Calu3 (cell line): ENCODE data around the gene PLEKHA5. TPM values are rescaled to one million over a fixed set of nuclear protein-coding genes. Genes with fewer than 3 reads are reported as not detected.
A peak's percentile ranks its signal among the peaks of the same experiment; 100 is the strongest.
"Not testable (repeated sequence)": the region's sequence is repeated elsewhere in the genome, so short reads cannot be mapped to it uniquely, and the experiment has no call there.

Experiments used
- BruUV-seq: library from RNA; stranded (reverse); fragments of 400-500 nt; replicated peaks from 2 replicates; lab custom pipeline; 2021; lab: Mats Ljungman, UMichigan
- CTCF ChIA-PET: fragments of 300-600 bp; sonication (Branson Sonifier 250); formaldehyde crosslinking; loops from one replicate; lab custom pipeline; 2022; ENCODE audit warnings: antibody characterized with exemption; lab: Charles Lee
- DNase-seq: peaks from one replicate; pipeline ENCODE4 v3.0.0; 2022
- H3K27ac Mint-ChIP-seq: one replicate; pipeline ENCODE4 v1.8.0; 2022; ENCODE audit warnings: mixed read lengths; ENCODE audit not compliant: unreplicated experiment
- H3K27me3 Mint-ChIP-seq: one replicate; pipeline ENCODE4 v1.8.0; 2022; ENCODE audit warnings: mixed read lengths; ENCODE audit not compliant: unreplicated experiment
- H3K36me3 Mint-ChIP-seq: one replicate; pipeline ENCODE4 v1.8.0; 2022; ENCODE audit warnings: mild to moderate bottlenecking, moderate library complexity, mixed read lengths; ENCODE audit not compliant: insufficient read depth, unreplicated experiment
- H3K4me1 Mint-ChIP-seq: one replicate; pipeline ENCODE4 v1.8.0; 2022; ENCODE audit warnings: mild to moderate bottlenecking, low read depth, mixed read lengths; ENCODE audit not compliant: unreplicated experiment
- H3K4me3 Mint-ChIP-seq: one replicate; pipeline ENCODE4 v1.8.0; 2022; ENCODE audit warnings: mild to moderate bottlenecking, low read depth, moderate library complexity, mixed read lengths; ENCODE audit not compliant: unreplicated experiment
- H3K9me3 Mint-ChIP-seq: one replicate; pipeline ENCODE4 v1.8.0; 2022; ENCODE audit warnings: low read depth, mixed read lengths; ENCODE audit not compliant: unreplicated experiment
- CTCF ChIP-seq: fragments of 200-600 bp; IDR thresholded peaks from one replicate; pipeline ENCODE4 v1.8.0; 2022; ENCODE audit warnings: antibody characterized with exemption; ENCODE audit not compliant: unreplicated experiment
- intact Hi-C: fragments of 100-400 bp; cut with micrococcal nuclease; formaldehyde crosslinking; loops from one replicate; pipeline ENCODE4 v1.10.0; 2022; ENCODE audit not compliant: unreplicated experiment
- total RNA-seq: library from RNA; stranded (reverse); gene quantifications from 2 replicates; pipeline ENCODE4 v1.2.3, GENCODE V29; 2022

PLEKHA5 gene
- total RNA-seq, 1 experiment from 2014 or later: 57.9 TPM

GRCh38 chr12:19085090-19085489 lies 44.4 kb upstream of the PLEKHA5 start:
- no peak for TF ChIP-seq CTCF
- intact Hi-C loops: no loop called here
- no peak for DNase-seq
- BruUV-seq: no TSS peak
- H3K9me3 Mint-ChIP-seq: peaks cover 2% of the 10 kb centered on the region
- H3K27ac Mint-ChIP-seq: no peak overlapping the region
- no peak overlapping the region for H3K4me3 Mint-ChIP-seq
- no peaks in the 10 kb centered on the region for H3K36me3 Mint-ChIP-seq
- peaks cover 7% of the 10 kb centered on the region for H3K4me1 Mint-ChIP-seq
- no peaks in the 10 kb centered on the region for H3K27me3 Mint-ChIP-seq
- CTCF ChIA-PET: no interaction called here

GRCh38 chr12:19088606-19089005 lies 40.9 kb upstream of the PLEKHA5 start:
- H3K27ac Mint-ChIP-seq: no peak overlapping the region
- CTCF ChIA-PET: no interaction called here
- H3K27me3 Mint-ChIP-seq: no peaks in the 10 kb centered on the region
- no peak overlapping the region for H3K4me3 Mint-ChIP-seq
- no TSS peak for BruUV-seq
- no peak for TF ChIP-seq CTCF
- no peaks in the 10 kb centered on the region for H3K9me3 Mint-ChIP-seq
- intact Hi-C loops: no loop called here
- DNase-seq: no peak
- H3K4me1 Mint-ChIP-seq: peaks cover 16% of the 10 kb centered on the region
- no peaks in the 10 kb centered on the region for H3K36me3 Mint-ChIP-seq

- H3K27me3 Mint-ChIP-seq, intact Hi-C loops, H3K4me3 Mint-ChIP-seq, CTCF ChIA-PET, DNase-seq, H3K27ac Mint-ChIP-seq, H3K9me3 Mint-ChIP-seq, H3K36me3 Mint-ChIP-seq, BruUV-seq: not testable (repeated sequence)
- H3K4me1 Mint-ChIP-seq: peaks cover 17% of the 10 kb centered on the region
Measured at GRCh38 chr12:19092482-19092881, 37.1 kb upstream of the PLEKHA5 start.

GRCh38 chr12:19093218-19093617 lies 36.3 kb upstream of the PLEKHA5 start:
- Mint-ChIP-seq H3K36me3 (peaks cover 7% of the 10 kb centered on the region), H3K9me3 (peaks cover 5% of the 10 kb centered on the region), H3K4me3 (no peak overlapping the region), H3K4me1 (peaks cover 17% of the 10 kb centered on the region), H3K27ac (no peak overlapping the region), H3K27me3 (no peaks in the 10 kb centered on the region)
- BruUV-seq: no TSS peak
- DNase-seq: no peak
- TF ChIP-seq CTCF: no peak
- CTCF ChIA-PET: no interaction called here
- intact Hi-C loops: no loop called here

- no peak for DNase-seq
- Mint-ChIP-seq H3K36me3 (peaks cover 7% of the 10 kb centered on the region), H3K27ac (peak overlapping the region; percentile 55), H3K27me3 (no peaks in the 10 kb centered on the region), H3K4me3 (no peak overlapping the region), H3K4me1 (peaks cover 17% of the 10 kb centered on the region), H3K9me3 (peaks cover 5% of the 10 kb centered on the region)
- no TSS peak for BruUV-seq
- CTCF ChIA-PET: no interaction called here
- no peak for TF ChIP-seq CTCF
- intact Hi-C loops: no loop called here
Measured at GRCh38 chr12:19095331-19095730, 34.2 kb upstream of the PLEKHA5 start.
